Neural progenitor cell (in vitro differentiated cells): Measurements from ENCODE around the gene CCDC120. TPM values are rescaled to one million over a fixed set of nuclear protein-coding genes. Genes with fewer than 3 reads are reported as not detected.

Experiments
- DNase-seq: peaks from one replicate; pipeline ENCODE4 v3.0.0-alpha.2; 2016; ENCODE audit warnings: low spot score
- H2AFZ ChIP-seq: fragments of 200-600 bp; sonication (generic); replicated peaks from 2 replicates; pipeline ENCODE4 v1.6.1; 2016; ENCODE audit warnings: antibody characterized with exemption
- H3F3A ChIP-seq: fragments of 200-600 bp; sonication (generic); 2 replicates; pipeline ENCODE4 v1.6.1; 2016; ENCODE audit warnings: antibody characterized with exemption, low read depth
- H3K27ac ChIP-seq: fragments of 200-600 bp; sonication (generic); 2 replicates; pipeline ENCODE4 v1.5.1; 2016; ENCODE audit warnings: mild to moderate bottlenecking
- H3K27me3 ChIP-seq: fragments of 200-600 bp; sonication (generic); 2 replicates; pipeline ENCODE4 v1.6.1; 2016; ENCODE audit warnings: mild to moderate bottlenecking, moderate library complexity
- H3K36me3 ChIP-seq: fragments of 200-600 bp; sonication (generic); 2 replicates; pipeline ENCODE4 v1.5.1; 2016
- H3K4me1 ChIP-seq: fragments of 200-600 bp; sonication (generic); 2 replicates; pipeline ENCODE4 v1.6.1; 2016; ENCODE audit warnings: mixed run types
- H3K4me2 ChIP-seq: fragments of 200-600 bp; sonication (generic); 2 replicates; pipeline ENCODE4 v1.6.1; 2016
- H3K4me3 ChIP-seq: fragments of 200-600 bp; sonication (generic); 2 replicates; pipeline ENCODE4 v1.5.1; 2016
- H3K79me2 ChIP-seq: fragments of 200-600 bp; sonication (generic); 2 replicates; pipeline ENCODE4 v1.6.1; 2016; ENCODE audit warnings: low read depth
- H3K9ac ChIP-seq: fragments of 200-600 bp; sonication (generic); 2 replicates; pipeline ENCODE4 v1.6.1; 2016
- H3K9me3 ChIP-seq: fragments of 200-600 bp; sonication (generic); 2 replicates; pipeline ENCODE4 v1.5.1; 2016; ENCODE audit warnings: low read depth
- H4K20me1 ChIP-seq: fragments of 200-600 bp; sonication (generic); 2 replicates; pipeline ENCODE4 v1.6.1; 2016; ENCODE audit warnings: low read depth
- H3K27ac Mint-ChIP-seq: 3 replicates; pipeline ENCODE4 v1.8.0; 2021; ENCODE audit warnings: mixed read lengths
- H3K27me3 Mint-ChIP-seq: 2 replicates; pipeline ENCODE4 v1.8.0; 2022; ENCODE audit warnings: low read depth, mild to moderate bottlenecking, inconsistent platforms, moderate library complexity, mixed read lengths; ENCODE audit not compliant: insufficient read depth
- H3K36me3 Mint-ChIP-seq: 3 replicates; pipeline ENCODE4 v1.8.0; 2021; ENCODE audit warnings: mixed read lengths
- H3K4me1 Mint-ChIP-seq: 3 replicates; pipeline ENCODE4 v1.8.0; 2021; ENCODE audit warnings: mixed read lengths
- H3K4me3 Mint-ChIP-seq: 3 replicates; pipeline ENCODE4 v1.8.0; 2021; ENCODE audit warnings: mild to moderate bottlenecking, moderate library complexity, mixed read lengths
- H3K9me3 Mint-ChIP-seq: 3 replicates; pipeline ENCODE4 v1.8.0; 2020; ENCODE audit warnings: mixed read lengths
- EZH2 ChIP-seq: fragments of 200-600 bp; sonication (generic); IDR thresholded peaks from 2 replicates; pipeline ENCODE4 v1.6.1; 2017; ENCODE audit warnings: antibody characterized with exemption, mild to moderate bottlenecking, moderate library complexity
- EZH2phosphoT487 ChIP-seq: fragments of 200-600 bp; sonication (generic); IDR thresholded peaks from 2 replicates; pipeline ENCODE4 v1.6.1; 2017; ENCODE audit warnings: antibody characterized with exemption
- total RNA-seq: library from RNA; depleted of rRNA; stranded (reverse); fragments of >200 nt; gene quantifications from 2 replicates; pipeline ENCODE4 v1.2.3, GENCODE V29; 2015; ENCODE audit warnings: low replicate concordance
- TF ChIP-seq, protein P1 (sequence below): fragments of 200-600 bp; sonication (generic); IDR thresholded peaks from 2 replicates; pipeline ENCODE4 v1.5.1; 2017; ENCODE audit warnings: antibody characterized with exemption, mild to moderate bottlenecking

CCDC120 gene
- total RNA-seq, 1 donor from 2014 or later, result 1.1 TPM

DNA sequence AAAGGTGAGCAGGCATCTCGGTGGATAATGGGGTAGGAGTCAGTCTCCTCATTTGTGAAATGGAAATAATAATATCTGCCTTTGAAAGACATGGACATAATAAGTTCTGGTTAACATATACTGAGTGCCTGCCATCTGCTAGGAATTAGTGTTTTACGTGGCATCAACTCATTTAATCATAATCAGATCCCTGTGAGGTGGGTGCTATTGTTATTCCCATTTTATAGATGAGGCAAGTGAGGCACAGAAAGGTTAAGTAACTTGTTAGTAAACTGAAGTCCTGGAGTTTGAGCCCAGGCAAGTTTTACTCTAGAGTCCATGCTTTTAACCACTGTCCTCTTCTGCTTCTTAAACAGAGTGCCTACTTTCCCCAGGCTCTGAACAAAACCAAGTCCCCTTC, 7.5 kb downstream of the CCDC120 start:
- no peak overlapping the region for H3K27ac Mint-ChIP-seq

DNA sequence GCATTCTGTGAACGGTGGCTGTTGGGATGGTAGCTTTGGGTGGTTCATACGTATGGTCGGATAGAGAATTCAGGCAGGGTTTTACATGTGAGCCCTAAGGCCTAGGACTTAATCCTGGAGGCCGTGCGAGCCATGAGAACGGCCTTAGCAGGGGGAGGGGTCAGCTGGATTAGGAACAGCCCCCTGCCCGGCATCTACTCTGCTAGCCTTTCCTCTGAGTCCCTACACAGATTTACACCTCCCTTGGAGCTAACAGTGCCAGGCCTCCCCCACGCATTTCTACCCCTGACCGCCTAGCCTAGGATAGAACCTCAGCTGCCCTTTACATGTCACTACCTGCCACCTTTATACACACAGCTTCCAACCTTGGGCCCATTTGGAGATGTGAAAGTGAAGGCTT, 7.9 kb downstream of the CCDC120 start:
- no peaks in the 10 kb centered on the region for H3K27me3 ChIP-seq
- Mint-ChIP-seq H3K4me3 (no peak overlapping the region), H3K4me1 (no peaks in the 10 kb centered on the region), H3K36me3 (peaks cover 4% of the 10 kb centered on the region), H3K9me3 (peaks cover 17% of the 10 kb centered on the region), H3K27ac (no peak overlapping the region), H3K27me3 (peaks cover 11% of the 10 kb centered on the region)
- H3K9ac ChIP-seq, result no peak overlapping the region
- no peak overlapping the region for H2AFZ ChIP-seq
- H3K27ac ChIP-seq, result no peak overlapping the region
- no peaks in the 10 kb centered on the region for H3K36me3 ChIP-seq
- no peak overlapping the region for H3K4me3 ChIP-seq
- TF ChIP-seq EZH2 (no peak), EZH2phosphoT487 (no peak)
- TF ChIP-seq, protein P1, sequence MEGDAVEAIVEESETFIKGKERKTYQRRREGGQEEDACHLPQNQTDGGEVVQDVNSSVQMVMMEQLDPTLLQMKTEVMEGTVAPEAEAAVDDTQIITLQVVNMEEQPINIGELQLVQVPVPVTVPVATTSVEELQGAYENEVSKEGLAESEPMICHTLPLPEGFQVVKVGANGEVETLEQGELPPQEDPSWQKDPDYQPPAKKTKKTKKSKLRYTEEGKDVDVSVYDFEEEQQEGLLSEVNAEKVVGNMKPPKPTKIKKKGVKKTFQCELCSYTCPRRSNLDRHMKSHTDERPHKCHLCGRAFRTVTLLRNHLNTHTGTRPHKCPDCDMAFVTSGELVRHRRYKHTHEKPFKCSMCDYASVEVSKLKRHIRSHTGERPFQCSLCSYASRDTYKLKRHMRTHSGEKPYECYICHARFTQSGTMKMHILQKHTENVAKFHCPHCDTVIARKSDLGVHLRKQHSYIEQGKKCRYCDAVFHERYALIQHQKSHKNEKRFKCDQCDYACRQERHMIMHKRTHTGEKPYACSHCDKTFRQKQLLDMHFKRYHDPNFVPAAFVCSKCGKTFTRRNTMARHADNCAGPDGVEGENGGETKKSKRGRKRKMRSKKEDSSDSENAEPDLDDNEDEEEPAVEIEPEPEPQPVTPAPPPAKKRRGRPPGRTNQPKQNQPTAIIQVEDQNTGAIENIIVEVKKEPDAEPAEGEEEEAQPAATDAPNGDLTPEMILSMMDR, result no peak
- H3K9me3 ChIP-seq, result no peaks in the 10 kb centered on the region
- no peaks in the 10 kb centered on the region for H3F3A ChIP-seq
- H3K4me1 ChIP-seq, result no peaks in the 10 kb centered on the region
- H3K79me2 ChIP-seq, result no peaks in the 10 kb centered on the region
- no peaks in the 10 kb centered on the region for H4K20me1 ChIP-seq
- DNase-seq, result peak; percentile 24
- no peak overlapping the region for H3K4me2 ChIP-seq

More for the DNA sequence above, 7.5 kb downstream of the CCDC120 start:
- no peak for DNase-seq
- H3K9ac ChIP-seq, result no peak overlapping the region
- no peaks in the 10 kb centered on the region for H3K27me3 ChIP-seq
- Mint-ChIP-seq H3K9me3 (peaks cover 17% of the 10 kb centered on the region), H3K27me3 (peaks cover 8% of the 10 kb centered on the region), H3K36me3 (peaks cover 4% of the 10 kb centered on the region), H3K4me1 (peaks cover 3% of the 10 kb centered on the region), H3K4me3 (no peak overlapping the region)
- H3K36me3 ChIP-seq, result no peaks in the 10 kb centered on the region
- H3K79me2 ChIP-seq, result no peaks in the 10 kb centered on the region
- no peak overlapping the region for H3K4me2 ChIP-seq
- H3F3A ChIP-seq, result no peaks in the 10 kb centered on the region
- TF ChIP-seq, protein P1, result no peak
- TF ChIP-seq EZH2phosphoT487 (no peak), EZH2 (no peak)
- H3K9me3 ChIP-seq, result no peaks in the 10 kb centered on the region
- H4K20me1 ChIP-seq, result no peaks in the 10 kb centered on the region
- H3K4me1 ChIP-seq, result no peaks in the 10 kb centered on the region
- H3K27ac ChIP-seq, result no peak overlapping the region
- no peak overlapping the region for H2AFZ ChIP-seq
- no peak overlapping the region for H3K4me3 ChIP-seq

DNA sequence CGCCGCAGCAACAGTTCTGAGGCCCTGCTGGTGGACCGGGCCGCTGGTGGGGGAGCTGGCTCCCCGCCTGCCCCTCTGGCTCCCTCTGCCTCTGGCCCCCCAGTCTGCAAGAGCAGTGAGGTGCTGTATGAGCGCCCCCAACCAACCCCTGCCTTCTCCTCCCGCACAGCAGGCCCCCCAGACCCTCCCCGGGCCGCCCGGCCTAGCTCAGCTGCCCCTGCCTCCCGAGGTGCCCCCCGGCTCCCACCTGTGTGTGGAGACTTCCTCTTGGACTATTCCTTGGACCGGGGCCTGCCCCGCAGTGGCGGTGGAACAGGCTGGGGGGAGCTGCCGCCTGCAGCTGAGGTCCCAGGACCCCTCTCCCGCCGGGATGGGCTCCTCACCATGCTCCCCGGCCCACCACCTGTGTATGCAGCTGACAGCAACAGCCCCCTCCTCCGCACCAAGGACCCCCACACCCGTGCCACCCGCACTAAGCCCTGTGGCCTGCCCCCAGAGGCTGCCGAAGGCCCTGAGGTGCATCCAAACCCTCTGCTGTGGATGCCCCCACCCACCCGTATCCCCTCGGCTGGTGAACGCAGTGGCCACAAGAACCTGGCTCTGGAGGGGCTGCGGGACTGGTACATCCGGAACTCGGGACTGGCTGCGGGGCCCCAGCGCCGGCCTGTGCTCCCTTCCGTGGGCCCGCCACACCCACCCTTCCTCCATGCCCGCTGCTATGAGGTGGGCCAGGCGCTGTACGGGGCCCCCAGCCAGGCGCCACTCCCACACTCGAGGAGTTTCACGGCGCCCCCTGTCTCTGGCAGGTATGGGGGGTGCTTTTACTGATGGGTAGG, 8.7 kb downstream of the CCDC120 start:
- Histone ChIP-seq H4K20me1 (no peaks in the 10 kb centered on the region), H3K79me2 (no peaks in the 10 kb centered on the region), H3F3A (no peaks in the 10 kb centered on the region), H3K4me2 (no peak overlapping the region), H3K9me3 (no peaks in the 10 kb centered on the region), H3K27me3 (no peaks in the 10 kb centered on the region), H3K4me3 (no peak overlapping the region), H3K4me1 (no peaks in the 10 kb centered on the region), H3K9ac (no peak overlapping the region), H3K36me3 (no peaks in the 10 kb centered on the region), H2AFZ (no peak overlapping the region), H3K27ac (no peak overlapping the region)
- Mint-ChIP-seq H3K9me3 (peaks cover 17% of the 10 kb centered on the region), H3K4me1 (peaks cover 2% of the 10 kb centered on the region), H3K4me3 (no peak overlapping the region), H3K27me3 (peaks cover 11% of the 10 kb centered on the region), H3K27ac (no peak overlapping the region), H3K36me3 (no peaks in the 10 kb centered on the region)
- no peak for TF ChIP-seq EZH2
- no peak for TF ChIP-seq EZH2phosphoT487
- TF ChIP-seq, protein P1, result no peak
- DNase-seq, result no peak
